Measurements from ENCODE around the gene NEDD8.

- TF ChIP-seq ISL1 (CRISPR knock-in tag; IDR thresholded peaks at IDR 0.05): no peak
- no peak for TF ChIP-seq ZC3H10 (CRISPR knock-in tag; IDR thresholded peaks at IDR 0.05)
- no peak for TF ChIP-seq ZFP3 (CRISPR knock-in tag; IDR thresholded peaks at IDR 0.05)
- TF ChIP-seq POU6F1 (CRISPR knock-in tag; IDR thresholded peaks at IDR 0.05; ENCODE audit: borderline replicate concordance, low read depth): no peak
- TF ChIP-seq PATZ1 (CRISPR knock-in tag; IDR thresholded peaks at IDR 0.05; ENCODE audit: borderline replicate concordance): no peak
- TF ChIP-seq BACH2 (CRISPR knock-in tag; IDR thresholded peaks at IDR 0.05; ENCODE audit: borderline replicate concordance): no peak
- no peak for TF ChIP-seq GLIS3 (CRISPR knock-in tag; IDR thresholded peaks at IDR 0.05)
Measured at GRCh38 chr14:24237463-24237955, 5.3 kb upstream of the NEDD8 start.
